Globus pallidus (tissue), 1 donor: Measurements from ENCODE around the gene PERM1.
"Not testable (repeated sequence)": the region's sequence is repeated elsewhere in the genome, so short reads cannot be mapped to it uniquely, and the experiment has no call there.

ENCODE experiments used
- DNase-seq: peaks from one replicate; pipeline ENCODE4 v3.0.0-alpha.2; 2015; ENCODE audit warnings: low spot score

Gene PERM1

GRCh38 chr1:981955-982558, at the start of gene PERM1:
TSS of gene PERM1 (minus strand) at chr1:982093. CDS start at chr1:981029, 1,064 bp downstream.
- no peak for DNase-seq

- peak; percentile 61 for DNase-seq
Measured at GRCh38 chr1:1030867-1031658, 49.2 kb upstream of the PERM1 start.

- DNase-seq = no peak
Measured at GRCh38 chr1:1027791-1028190, 45.9 kb upstream of the PERM1 start.

- DNase-seq = no peak
Measured at GRCh38 chr1:1026599-1027413, 44.9 kb upstream of the PERM1 start.

GRCh38 chr1:1025730-1026129, 43.8 kb upstream of the PERM1 start:
- no peak for DNase-seq

- no peak for DNase-seq
Measured at GRCh38 chr1:1024771-1025699, 43.1 kb upstream of the PERM1 start.

GRCh38 chr1:1024149-1024770, 42.4 kb upstream of the PERM1 start:
- no peak for DNase-seq

GRCh38 chr1:1023700-1024099, 41.8 kb upstream of the PERM1 start:
- no peak for DNase-seq

GRCh38 chr1:1022302-1023009, 40.6 kb upstream of the PERM1 start:
- DNase-seq = no peak

- DNase-seq = no peak
Measured at GRCh38 chr1:1021920-1022259, 40.0 kb upstream of the PERM1 start.

GRCh38 chr1:1021010-1021919, 39.4 kb upstream of the PERM1 start:
- DNase-seq = no peak

GRCh38 chr1:1020415-1021009, 38.6 kb upstream of the PERM1 start:
- DNase-seq = no peak

- peak; percentile 57 for DNase-seq
Measured at GRCh38 chr1:1020000-1020404, 38.1 kb upstream of the PERM1 start, which contains the start of gene AGRN. TSS of gene AGRN (plus strand) at chr1:1020120. CDS start at chr1:1020173, 53 bp downstream.

GRCh38 chr1:1019122-1019999, 37.5 kb upstream of the PERM1 start:
- peak; percentile 90 for DNase-seq

GRCh38 chr1:1018321-1018685, 36.4 kb upstream of the PERM1 start:
- DNase-seq = not testable (repeated sequence)

GRCh38 chr1:1017397-1018320, 35.8 kb upstream of the PERM1 start:
- not testable (repeated sequence) for DNase-seq
